ENCODE measurements around the gene SNX18. TPM values are rescaled to one million over a fixed set of nuclear protein-coding genes. Genes with fewer than 3 reads are reported as not detected.

The SNX18 gene
- total RNA-seq, 1 donor from 2014 or later, result 22.3 TPM

- TF ChIP-seq CTCF (IDR thresholded peaks at IDR 0.05; ENCODE audit: unreplicated experiment), result no peak
- Mint-ChIP-seq H3K27me3 (ENCODE audit: unreplicated experiment) (peaks cover 6% of the 10 kb centered on the region), H3K4me3 (ENCODE audit: unreplicated experiment) (no peak overlapping the region), H3K9me3 (ENCODE audit: unreplicated experiment) (no peaks in the 10 kb centered on the region), H3K27ac (ENCODE audit: unreplicated experiment) (no peak overlapping the region), H3K36me3 (ENCODE audit: low read depth, unreplicated experiment) (no peaks in the 10 kb centered on the region), H3K4me1 (ENCODE audit: unreplicated experiment) (no peaks in the 10 kb centered on the region)
- no peak for DNase-seq (ENCODE audit: low spot score)
Measured at GRCh38 chr5:54551926-54552325, 34.4 kb downstream of the SNX18 start.

DNA sequence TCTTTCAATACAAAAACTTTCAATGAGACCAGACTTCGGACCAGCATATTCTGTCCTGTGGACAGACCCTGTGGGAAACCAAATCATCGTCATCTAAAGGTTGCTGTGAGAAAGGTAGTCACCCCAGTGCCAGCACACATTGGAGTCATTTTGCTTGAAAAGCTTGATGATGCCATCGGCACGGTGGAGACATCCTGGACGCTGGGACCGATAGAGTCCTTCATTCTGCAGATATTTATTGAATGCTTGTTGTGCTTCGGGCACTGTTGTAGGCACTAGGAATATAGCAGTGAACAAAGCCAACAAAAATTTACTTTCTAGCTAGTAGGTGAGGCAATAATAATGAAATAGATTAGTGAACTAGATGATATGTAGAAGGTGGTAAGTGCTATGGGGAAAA is 34.9 kb downstream of the SNX18 start:
- no peaks in the 10 kb centered on the region for H3K4me1 Mint-ChIP-seq (ENCODE audit: unreplicated experiment)
- no peaks in the 10 kb centered on the region for H3K36me3 Mint-ChIP-seq (ENCODE audit: low read depth, unreplicated experiment)
- no peak for DNase-seq (ENCODE audit: low spot score)
- no peak overlapping the region for H3K4me3 Mint-ChIP-seq (ENCODE audit: unreplicated experiment)
- H3K27ac Mint-ChIP-seq (ENCODE audit: unreplicated experiment), result no peak overlapping the region
- H3K9me3 Mint-ChIP-seq (ENCODE audit: unreplicated experiment), result no peaks in the 10 kb centered on the region
- no peak for TF ChIP-seq CTCF (IDR thresholded peaks at IDR 0.05; ENCODE audit: unreplicated experiment)
- peaks cover 6% of the 10 kb centered on the region for H3K27me3 Mint-ChIP-seq (ENCODE audit: unreplicated experiment)

DNA sequence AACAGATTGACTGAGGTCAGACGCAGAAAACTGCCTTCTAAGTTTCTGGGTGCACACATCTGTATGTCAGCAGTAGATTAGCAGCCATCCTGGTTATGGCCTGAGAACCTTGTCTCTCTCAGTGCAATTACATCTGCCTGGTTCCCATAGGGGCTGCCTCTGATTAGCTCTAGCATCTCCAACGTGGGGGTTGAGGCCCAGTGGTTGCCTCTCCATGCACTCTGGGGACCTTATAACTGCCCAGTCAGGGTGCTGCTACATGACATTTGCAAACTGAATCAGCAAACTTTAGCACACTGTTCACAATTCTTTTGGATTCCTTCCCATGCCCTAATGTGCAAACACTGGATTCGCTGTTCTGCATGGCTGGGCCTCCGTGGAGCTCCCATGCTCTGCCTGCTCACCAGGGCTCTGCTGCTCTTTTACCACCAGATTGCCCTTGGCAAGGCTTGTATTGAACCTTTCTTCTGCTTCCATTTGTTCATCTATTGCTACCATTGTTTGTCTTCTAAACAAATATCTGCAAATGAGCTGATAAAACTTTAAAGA is 36.2 kb downstream of the SNX18 start:
- Mint-ChIP-seq H3K27me3 (ENCODE audit: unreplicated experiment) (peaks cover 8% of the 10 kb centered on the region), H3K27ac (ENCODE audit: unreplicated experiment) (no peak overlapping the region), H3K4me1 (ENCODE audit: unreplicated experiment) (no peaks in the 10 kb centered on the region), H3K36me3 (ENCODE audit: low read depth, unreplicated experiment) (no peaks in the 10 kb centered on the region), H3K9me3 (ENCODE audit: unreplicated experiment) (no peaks in the 10 kb centered on the region), H3K4me3 (ENCODE audit: unreplicated experiment) (no peak overlapping the region)
- no peak for TF ChIP-seq CTCF (IDR thresholded peaks at IDR 0.05; ENCODE audit: unreplicated experiment)
- no peak for DNase-seq (ENCODE audit: low spot score)

DNA sequence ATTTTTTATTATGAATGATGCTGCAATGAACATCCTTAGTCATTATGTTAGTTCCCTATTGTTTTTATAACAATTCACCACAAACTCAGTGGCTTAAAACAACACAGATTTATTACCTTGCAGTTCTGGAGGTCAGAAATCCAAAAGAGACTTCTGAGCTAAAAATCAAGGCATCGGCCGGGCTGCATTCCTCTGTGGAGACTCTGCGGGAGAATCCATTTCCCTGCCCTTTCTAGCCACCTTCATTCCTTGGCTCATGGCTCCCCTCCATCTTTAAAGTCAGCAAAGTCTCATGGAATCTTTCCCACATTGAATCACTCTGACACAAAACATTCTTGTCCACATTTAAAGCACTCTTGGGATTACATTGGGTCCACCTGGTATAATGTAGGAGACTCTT is 38.6 kb downstream of the SNX18 start:
- no peak for TF ChIP-seq CTCF (IDR thresholded peaks at IDR 0.05; ENCODE audit: unreplicated experiment)
- Mint-ChIP-seq H3K27me3 (ENCODE audit: unreplicated experiment) (peaks cover 9% of the 10 kb centered on the region), H3K4me3 (ENCODE audit: unreplicated experiment) (no peak overlapping the region), H3K4me1 (ENCODE audit: unreplicated experiment) (no peaks in the 10 kb centered on the region), H3K27ac (ENCODE audit: unreplicated experiment) (no peak overlapping the region), H3K36me3 (ENCODE audit: low read depth, unreplicated experiment) (no peaks in the 10 kb centered on the region), H3K9me3 (ENCODE audit: unreplicated experiment) (no peaks in the 10 kb centered on the region)
- no peak for DNase-seq (ENCODE audit: low spot score)

- no peak for DNase-seq (ENCODE audit: low spot score)
- Mint-ChIP-seq H3K4me1 (ENCODE audit: unreplicated experiment) (no peaks in the 10 kb centered on the region), H3K4me3 (ENCODE audit: unreplicated experiment) (no peak overlapping the region), H3K27ac (ENCODE audit: unreplicated experiment) (no peak overlapping the region), H3K36me3 (ENCODE audit: low read depth, unreplicated experiment) (no peaks in the 10 kb centered on the region), H3K9me3 (ENCODE audit: unreplicated experiment) (no peaks in the 10 kb centered on the region), H3K27me3 (ENCODE audit: unreplicated experiment) (peaks cover 3% of the 10 kb centered on the region)
- no peak for TF ChIP-seq CTCF (IDR thresholded peaks at IDR 0.05; ENCODE audit: unreplicated experiment)
Measured at GRCh38 chr5:54558362-54558761, 40.8 kb downstream of the SNX18 start.
